ENCODE data around the gene TUBGCP5.

GRCh38 chr15:23022156-23022555 lies 17.2 kb downstream of the TUBGCP5 start:
- TF ChIP-seq ZNF592 (IDR thresholded peaks at IDR 0.05) (no peak), CHD2 (IDR thresholded peaks at IDR 0.05; ENCODE audit: borderline replicate concordance, low read depth, low read length) (no peak), RFX5 (IDR thresholded peaks at IDR 0.05; ENCODE audit: low read depth, low read length) (no peak), NR2C2 (IDR thresholded peaks at IDR 0.05; ENCODE audit: borderline replicate concordance, control insufficient read depth, insufficient read length, low read depth) (no peak), SREBF2 (IDR thresholded peaks at IDR 0.05; ENCODE audit: low read length) (no peak), CTCF (IDR thresholded peaks at IDR 0.05 in 2 of 3, conservative IDR thresholded peaks at IDR 0.05 in 1 of 3; ENCODE audit: control insufficient read depth in 2 of 3, extremely low read depth in 1 of 3, insufficient read depth in 1 of 3, low read depth in 3 of 3, low read length in 3 of 3) (no peak), RAD51 (IDR thresholded peaks at IDR 0.05) (no peak), POLR2A (IDR thresholded peaks at IDR 0.05; ENCODE audit: low read depth, low read length) (no peak), MYC (IDR thresholded peaks at IDR 0.05; ENCODE audit: insufficient read depth, insufficient read length, insufficient replicate concordance, low read length, severe bottlenecking) (no peak)
